T-helper 2 cell treated with Interferon-gamma antibody and Interleukin-4, amounts not matched to agents 100 ng/mL and 5 ng/mL, for 36 hours (primary cell): ENCODE results near the gene SIRT4. TPM values are rescaled to one million over a fixed set of nuclear protein-coding genes. Genes with fewer than 3 reads are reported as not detected.

Source experiments
- total RNA-seq: library from RNA; stranded (reverse); gene quantifications from 2 replicates; pipeline ENCODE4 v1.2.3, GENCODE V29; 2022

The SIRT4 gene
- total RNA-seq, 1 donor from 2014 or later: 1.2 TPM

Other genes with a start within 250 kb of the SIRT4 start
- gene RAB35, start 185.6 kb upstream of the SIRT4 start, total RNA-seq: 87.2 and 90.3 TPM in 2 replicates
- 117 and 121 TPM in 2 replicates for gene GCN1, start 107.6 kb upstream of the SIRT4 start, total RNA-seq
- gene RPLP0, start 101.2 kb upstream of the SIRT4 start, total RNA-seq: 2,486 and 2,509 TPM in 2 replicates
- gene PXN, start 36.6 kb upstream of the SIRT4 start, total RNA-seq: 177 and 182 TPM in 2 replicates
- gene RNU4-2, start 10.4 kb upstream of the SIRT4 start, total RNA-seq: 7,202 and 7,829 TPM in 2 replicates
- 3,138 and 3,380 TPM in 2 replicates for gene RNU4-1, start 9.1 kb upstream of the SIRT4 start, total RNA-seq
- gene PLA2G1B, start 25.5 kb downstream of the SIRT4 start, total RNA-seq: not detected in 2 replicates
- gene MSI1, start 66.8 kb downstream of the SIRT4 start, total RNA-seq: not detected in 2 replicates
- gene COX6A1, start 135.8 kb downstream of the SIRT4 start, total RNA-seq: 280 and 287 TPM in 2 replicates
- 30.7 and 31.9 TPM in 2 replicates for gene TRIAP1, start 144.1 kb downstream of the SIRT4 start, total RNA-seq
- gene GATC, start 144.1 kb downstream of the SIRT4 start, total RNA-seq: 27.9 and 29.0 TPM in 2 replicates
- 203 TPM in 2 replicates for gene SRSF9, start 167.4 kb downstream of the SIRT4 start, total RNA-seq
- gene DYNLL1, start 193.8 kb downstream of the SIRT4 start, total RNA-seq: 331 and 335 TPM in 2 replicates
- 28.7 and 31.0 TPM in 2 replicates for gene COQ5, start 226.8 kb downstream of the SIRT4 start, total RNA-seq
- gene RNF10, start 232.0 kb downstream of the SIRT4 start, total RNA-seq: 173 and 183 TPM in 2 replicates